Measurements from ENCODE around the gene HERC2. TPM values are rescaled to one million over a fixed set of nuclear protein-coding genes. Genes with fewer than 3 reads are reported as not detected.

Gene HERC2
- total and polyA plus RNA-seq, 2 of the 8 experiments (the other 6 are each of a cell fraction or from before 2014, with no cell fraction given): 83.0 to 88.7 TPM

- no peaks in the 10 kb centered on the region for H4K20me1 ChIP-seq (replicated peaks in 1 of 2; ENCODE audit: control insufficient read depth in 1 of 2, insufficient read depth in 2 of 2, low read length in 2 of 2)
- no peak overlapping the region for H2AK5ac ChIP-seq (ENCODE audit: low read depth, low read length)
- H3K14ac ChIP-seq (ENCODE audit: insufficient read length): no peak overlapping the region
- no peaks in the 10 kb centered on the region for H3K79me2 ChIP-seq (ENCODE audit: control insufficient read depth in 1 of 2, insufficient read depth in 2 of 2, low read length in 2 of 2)
- ChIA-PET CTCF (ENCODE audit: partially characterized antibody) (interaction anchor here (0.6 to 2.0 kb wide), 6 partner anchors 17 to 1190 kb away, joined by 3 to 7 read pairs (median 4); partner anchors contain the start of gene OCA2), POLR2A (ENCODE audit: partially characterized antibody) (no interaction called here)
- no peak overlapping the region for H3K4me2 ChIP-seq (ENCODE audit: insufficient read depth in 1 of 2, low read depth in 2 of 2, low read length in 2 of 2)
- no peak overlapping the region for H4K5ac ChIP-seq (ENCODE audit: insufficient read length, low read depth, low read length)
- DNase-seq (ENCODE audit: low read depth in 1 of 2, low spot score in 2 of 2) (no peak), FAIRE-seq (no peak)
- H3K56ac ChIP-seq (replicated peaks; ENCODE audit: insufficient read length, low read depth, low read length): no peak overlapping the region
- H3K23ac ChIP-seq (ENCODE audit: insufficient read length): no peak overlapping the region
- H3K18ac ChIP-seq (ENCODE audit: extremely low read depth, low read length): no peak overlapping the region
- no peak overlapping the region for H3K4me3 ChIP-seq (ENCODE audit: extremely low read depth in 1 of 4, insufficient read depth in 2 of 4, low read depth in 3 of 4, low read length in 4 of 4)
- H3K36me3 ChIP-seq (ENCODE audit: control insufficient read depth in 2 of 4, insufficient read depth in 4 of 4, low read length in 3 of 4): no peaks in the 10 kb centered on the region
- no peak overlapping the region for H2BK15ac ChIP-seq (ENCODE audit: low read length)
- no peak overlapping the region for H3K27ac ChIP-seq (ENCODE audit: low read depth, low read length)
- WGBS, 2 experiments (ENCODE audit: extremely low coverage in 1 of 2, insufficient coverage in 1 of 2, insufficient read length in 1 of 2, insufficient replicate concordance in 2 of 2, low coverage in 1 of 2, low lambda C conversion rate in 2 of 2, missing lambda C conversion rate in 1 of 2): 97% methylated on average over 20 of the region's 20 CpGs; no CpG with 5 or more reads in 1 of the 2 experiments
- H2BK120ac ChIP-seq (replicated peaks; ENCODE audit: low read depth, low read length): no peak overlapping the region
- no peaks in the 10 kb centered on the region; a peak in 1 of 7 replicates for H3K4me1 ChIP-seq (replicated peaks in 1 of 4; ENCODE audit: control insufficient read depth in 3 of 4, insufficient read depth in 4 of 4, low read length in 3 of 4)
- H3K79me1 ChIP-seq (ENCODE audit: low read depth, low read length): no peaks in the 10 kb centered on the region
- H4K91ac ChIP-seq (replicated peaks; ENCODE audit: insufficient read length, low read length): no peak overlapping the region
- no peak overlapping the region for H3K9ac ChIP-seq (replicated peaks in 1 of 4; ENCODE audit: extremely low read depth in 1 of 4, low read depth in 3 of 4, low read length in 3 of 4)
- H3K4ac ChIP-seq (replicated peaks; ENCODE audit: insufficient read length, low read depth, low read length): no peak overlapping the region
- H3K27me3 ChIP-seq (replicated peaks in 1 of 4; ENCODE audit: control insufficient read depth in 3 of 4, extremely low read depth in 1 of 4, insufficient read depth in 3 of 4, low read length in 3 of 4): no peaks in the 10 kb centered on the region
- no peaks in the 10 kb centered on the region; a peak in 1 of 4 replicates for H3K9me3 ChIP-seq (ENCODE audit: insufficient read depth in 2 of 2, low read depth in 1 of 2, low read length in 1 of 2)
- no peak overlapping the region for H2BK12ac ChIP-seq (ENCODE audit: low read depth, low read length)
- no peaks in the 10 kb centered on the region for H3K23me2 ChIP-seq (ENCODE audit: low read depth, low read length)
- H2BK5ac ChIP-seq (ENCODE audit: low read depth, low read length): no peak overlapping the region
- no peak overlapping the region for H2AFZ ChIP-seq (ENCODE audit: low read length)
- H2BK20ac ChIP-seq (ENCODE audit: low read length): no peak overlapping the region
- H4K8ac ChIP-seq (ENCODE audit: extremely low read depth, insufficient read depth, low read length): peak overlapping the region; percentile 2; the same call in 1 of the 2 replicates
- TF ChIP-seq TAF7 (optimal IDR thresholded peaks at IDR 0.05; ENCODE audit: borderline replicate concordance, low read depth, low read length) (no peak), SP1 (IDR thresholded peaks at IDR 0.05; ENCODE audit: low read depth, low read length) (no peak), YY1 (IDR thresholded peaks at IDR 0.05; ENCODE audit: low read depth, low read length) (no peak), CBX8 (IDR thresholded peaks at IDR 0.05; ENCODE audit: borderline replicate concordance, low read depth, low read length) (no peak), GABPA (IDR thresholded peaks at IDR 0.05; ENCODE audit: borderline replicate concordance, insufficient read depth, low read length) (no peak), EGR1 (IDR thresholded peaks at IDR 0.05; ENCODE audit: borderline replicate concordance, low read depth, low read length) (no peak), MAX (IDR thresholded peaks at IDR 0.05) (no peak), ATF3 (IDR thresholded peaks at IDR 0.05; ENCODE audit: insufficient read depth, low read depth, low read length) (no peak), MAFK (IDR thresholded peaks at IDR 0.05; ENCODE audit: low read depth, low read length) (no peak), SIRT6 (IDR thresholded peaks at IDR 0.05; ENCODE audit: low read length) (no peak), SUZ12 (IDR thresholded peaks at IDR 0.05; ENCODE audit: low read length) (no peak), HDAC2 (IDR thresholded peaks at IDR 0.05; ENCODE audit: borderline replicate concordance in 1 of 2, low read depth in 2 of 2, low read length in 2 of 2) (no peak), CHD1 (IDR thresholded peaks at IDR 0.05; ENCODE audit: low read depth, low read length) (no peak), RBBP5 (IDR thresholded peaks at IDR 0.05; ENCODE audit: borderline replicate concordance, low read depth, low read length) (no peak)
Measured at GRCh38 chr15:28081594-28081993, 240.4 kb downstream of the HERC2 start.
